Stimulated activated CD4-positive, alpha-beta T cell treated with anti-CD3 and anti-CD28 coated beads, Interleukin-12 subunit alpha, Interleukin-12 subunit beta, amount 100 ng/mL, for 48 hours (primary cell): ENCODE data around the gene KCNE4.

Source experiments
- DNase-seq, 3 donors: peaks; one replicate each; pipeline ENCODE4 v3.0.0-alpha.2; 2020; ENCODE audit warnings: low read depth in 2 of 3, low spot score in 1 of 3

KCNE4 gene

GRCh38 chr2:223040527-223040926 is 11.5 kb upstream of the KCNE4 start:
- DNase-seq = no peak

- no peak for DNase-seq
Measured at GRCh38 chr2:223041527-223042109, 10.4 kb upstream of the KCNE4 start.

- no peak for DNase-seq
Measured at GRCh38 chr2:223042284-223042683, 9.7 kb upstream of the KCNE4 start.

GRCh38 chr2:223042704-223043118 is 9.3 kb upstream of the KCNE4 start:
- DNase-seq = no peak

GRCh38 chr2:223043164-223043941 is 8.6 kb upstream of the KCNE4 start:
- DNase-seq = no peak

- no peak for DNase-seq
Measured at GRCh38 chr2:223044092-223044836, 7.7 kb upstream of the KCNE4 start.

- DNase-seq = no peak
Measured at GRCh38 chr2:223044916-223045700, 6.9 kb upstream of the KCNE4 start.

GRCh38 chr2:223046470-223047040 is 5.4 kb upstream of the KCNE4 start:
- no peak for DNase-seq

GRCh38 chr2:223047260-223047761 is 4.7 kb upstream of the KCNE4 start:
- no peak for DNase-seq

GRCh38 chr2:223048519-223048918 is 3.5 kb upstream of the KCNE4 start:
- DNase-seq = no peak

GRCh38 chr2:223049356-223049755 is 2.6 kb upstream of the KCNE4 start:
- no peak for DNase-seq

- DNase-seq = no peak
Measured at GRCh38 chr2:223050188-223050587, 1.8 kb upstream of the KCNE4 start.

- no peak for DNase-seq
Measured at GRCh38 chr2:223050900-223051504, 988 bp upstream of the KCNE4 start.

GRCh38 chr2:223052548-223053483 is 826 bp downstream of the KCNE4 start:
- no peak for DNase-seq

GRCh38 chr2:223053484-223054192 is 1.6 kb downstream of the KCNE4 start:
- DNase-seq = no peak

GRCh38 chr2:223054193-223054781 is 2.3 kb downstream of the KCNE4 start:
- no peak for DNase-seq

GRCh38 chr2:223055140-223055539 is 3.1 kb downstream of the KCNE4 start:
- DNase-seq = no peak

GRCh38 chr2:223055836-223056235 is 3.8 kb downstream of the KCNE4 start:
- no peak for DNase-seq
